ENCODE measurements around the gene BMPR2.
A peak's percentile ranks its signal among the peaks of the same experiment; 100 is the strongest.
"Not testable (repeated sequence)": the region's sequence is repeated elsewhere in the genome, so short reads cannot be mapped to it uniquely, and the experiment has no call there.

The BMPR2 gene

DNA sequence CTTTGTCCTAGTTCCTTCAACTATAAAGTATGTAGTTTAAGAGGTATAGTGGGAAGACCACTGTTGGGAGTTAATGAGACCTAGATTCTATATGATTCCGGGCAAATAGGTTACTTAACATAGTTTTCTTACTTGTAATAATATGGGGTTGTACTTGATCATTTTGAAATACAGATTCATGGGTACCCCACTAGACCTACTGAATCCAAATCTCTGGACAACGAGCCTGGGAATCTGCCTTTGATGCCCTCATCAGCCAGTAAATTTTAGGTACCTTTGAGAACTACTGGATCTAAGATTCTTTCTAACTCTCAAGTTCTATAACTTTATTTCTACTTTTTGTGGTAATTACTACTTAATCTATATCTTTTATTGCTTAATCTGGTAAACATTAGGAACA is 6.6 kb downstream of the BMPR2 start:
- Histone ChIP-seq H3K27me3 (ENCODE audit: control insufficient read depth, low read length) (no peaks in the 10 kb centered on the region), H3K4me2 (ENCODE audit: low read length) (no peak overlapping the region), H4K20me1 (ENCODE audit: control insufficient read depth, insufficient read depth, low read depth, low read length) (no peaks in the 10 kb centered on the region), H3K4me3 (ENCODE audit: low read length) (no peak overlapping the region), H3F3A (ENCODE audit: control insufficient read depth, insufficient read depth) (peaks cover 21% of the 10 kb centered on the region), H3K9me3 (ENCODE audit: control insufficient read depth, insufficient read depth, low read length) (no peaks in the 10 kb centered on the region), H3K36me3 (ENCODE audit: control insufficient read depth, low read length) (no peaks in the 10 kb centered on the region), H3K4me1 (ENCODE audit: control insufficient read depth, low read length) (peaks cover 53% of the 10 kb centered on the region), H3K9me2 (replicated peaks; ENCODE audit: control insufficient read depth, low read length) (no peaks in the 10 kb centered on the region), H3K79me2 (ENCODE audit: control insufficient read depth, low read length) (peaks cover 76% of the 10 kb centered on the region), H3K27ac (ENCODE audit: low read depth, low read length) (no peak overlapping the region)
- TF ChIP-seq, protein P1, sequence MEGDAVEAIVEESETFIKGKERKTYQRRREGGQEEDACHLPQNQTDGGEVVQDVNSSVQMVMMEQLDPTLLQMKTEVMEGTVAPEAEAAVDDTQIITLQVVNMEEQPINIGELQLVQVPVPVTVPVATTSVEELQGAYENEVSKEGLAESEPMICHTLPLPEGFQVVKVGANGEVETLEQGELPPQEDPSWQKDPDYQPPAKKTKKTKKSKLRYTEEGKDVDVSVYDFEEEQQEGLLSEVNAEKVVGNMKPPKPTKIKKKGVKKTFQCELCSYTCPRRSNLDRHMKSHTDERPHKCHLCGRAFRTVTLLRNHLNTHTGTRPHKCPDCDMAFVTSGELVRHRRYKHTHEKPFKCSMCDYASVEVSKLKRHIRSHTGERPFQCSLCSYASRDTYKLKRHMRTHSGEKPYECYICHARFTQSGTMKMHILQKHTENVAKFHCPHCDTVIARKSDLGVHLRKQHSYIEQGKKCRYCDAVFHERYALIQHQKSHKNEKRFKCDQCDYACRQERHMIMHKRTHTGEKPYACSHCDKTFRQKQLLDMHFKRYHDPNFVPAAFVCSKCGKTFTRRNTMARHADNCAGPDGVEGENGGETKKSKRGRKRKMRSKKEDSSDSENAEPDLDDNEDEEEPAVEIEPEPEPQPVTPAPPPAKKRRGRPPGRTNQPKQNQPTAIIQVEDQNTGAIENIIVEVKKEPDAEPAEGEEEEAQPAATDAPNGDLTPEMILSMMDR (IDR thresholded peaks at IDR 0.05; ENCODE audit: low read depth, low read length, poor library complexity, severe bottlenecking) = no peak
- TF ChIP-seq EZH2phosphoT487 (IDR thresholded peaks at IDR 0.05; ENCODE audit: borderline replicate concordance, low read length) = no peak

DNA sequence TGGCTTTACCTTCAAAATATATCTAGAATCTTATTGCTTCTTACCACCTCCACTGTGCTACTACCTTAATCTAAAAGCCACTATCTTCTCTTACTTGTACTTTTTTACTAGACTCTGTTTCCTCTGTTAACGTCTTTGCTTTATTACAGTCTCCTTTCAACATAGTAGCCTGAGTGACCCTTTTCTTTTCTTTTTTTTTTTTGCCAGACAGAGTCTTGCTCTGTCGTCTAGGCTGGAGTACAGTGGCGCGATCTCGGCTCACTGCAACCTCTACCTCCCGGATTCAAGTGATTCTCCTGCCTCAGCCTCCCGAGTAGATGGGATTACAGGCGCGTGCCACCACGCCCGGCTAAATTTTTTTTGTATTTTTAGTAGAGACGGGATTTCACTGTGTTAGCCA is 10.4 kb downstream of the BMPR2 start:
- H3K4me2 ChIP-seq (ENCODE audit: low read length); H3F3A ChIP-seq (ENCODE audit: control insufficient read depth, insufficient read depth); H3K27me3 ChIP-seq (ENCODE audit: control insufficient read depth, low read length); H3K36me3 ChIP-seq (ENCODE audit: control insufficient read depth, low read length); H3K9me3 ChIP-seq (ENCODE audit: control insufficient read depth, insufficient read depth, low read length); H4K20me1 ChIP-seq (ENCODE audit: control insufficient read depth, insufficient read depth, low read depth, low read length); H3K27ac ChIP-seq (ENCODE audit: low read depth, low read length); H3K4me3 ChIP-seq (ENCODE audit: low read length); H3K9me2 ChIP-seq (replicated peaks; ENCODE audit: control insufficient read depth, low read length): not testable (repeated sequence)
- peaks cover 35% of the 10 kb centered on the region for H3K4me1 ChIP-seq (ENCODE audit: control insufficient read depth, low read length)
- H3K79me2 ChIP-seq (ENCODE audit: control insufficient read depth, low read length) = peaks cover 53% of the 10 kb centered on the region

DNA sequence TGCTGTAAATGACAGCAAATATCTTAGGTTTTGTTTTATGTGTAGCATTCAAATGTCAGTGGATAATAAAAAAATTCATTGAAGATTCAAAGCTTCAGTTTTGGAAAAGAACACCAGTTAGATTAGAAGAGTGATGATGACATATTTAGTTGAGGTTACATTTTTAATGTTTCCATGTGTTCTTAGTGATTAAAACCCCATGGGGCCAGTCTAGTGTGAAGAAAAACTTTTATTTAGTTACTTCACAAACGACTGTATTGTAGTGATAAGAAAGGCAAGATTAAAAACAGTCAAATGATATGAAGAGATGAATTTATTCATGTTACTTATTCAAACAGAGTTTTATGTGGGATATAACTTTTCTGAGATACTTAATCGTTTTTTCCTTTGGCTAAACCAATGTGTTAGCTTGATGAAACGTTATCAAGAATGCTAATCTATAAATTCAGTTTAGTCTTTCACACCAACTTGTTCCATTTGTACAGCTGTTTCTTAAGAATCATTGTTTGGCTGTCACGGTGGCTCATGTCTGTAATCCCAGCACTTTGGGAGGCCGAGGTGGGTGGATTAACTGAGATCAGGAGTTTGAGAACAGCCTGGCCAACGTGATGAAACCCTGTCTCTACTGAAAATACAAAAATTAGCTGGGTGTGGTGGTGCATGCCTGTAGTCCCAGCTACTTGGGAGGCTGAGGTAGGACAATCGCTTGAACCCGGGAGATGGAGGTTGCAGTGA is 11.6 kb downstream of the BMPR2 start:
- no peak overlapping the region for H3K27ac ChIP-seq (ENCODE audit: low read depth, low read length)

GRCh38 chr2:202400941-202401340 is 24.8 kb downstream of the BMPR2 start:
- Histone ChIP-seq H3K79me2 (ENCODE audit: control insufficient read depth, low read length) (0 out of 2 replicates have a peak, but pooled peaks cover 2% of the 10 kb centered on the region), H3K4me3 (ENCODE audit: low read length) (no peak overlapping the region), H3K9me3 (ENCODE audit: control insufficient read depth, insufficient read depth, low read length) (no peaks in the 10 kb centered on the region), H3K9me2 (replicated peaks; ENCODE audit: control insufficient read depth, low read length) (no peaks in the 10 kb centered on the region), H3K4me2 (ENCODE audit: low read length) (no peak overlapping the region; the same call in 1 of the 2 replicates), H4K20me1 (ENCODE audit: control insufficient read depth, insufficient read depth, low read depth, low read length) (no peaks in the 10 kb centered on the region), H3K27ac (ENCODE audit: low read depth, low read length) (no peak overlapping the region), H3F3A (ENCODE audit: control insufficient read depth, insufficient read depth) (no peaks in the 10 kb centered on the region), H3K27me3 (ENCODE audit: control insufficient read depth, low read length) (no peaks in the 10 kb centered on the region), H3K36me3 (ENCODE audit: control insufficient read depth, low read length) (no peaks in the 10 kb centered on the region), H3K4me1 (ENCODE audit: control insufficient read depth, low read length) (peaks cover 7% of the 10 kb centered on the region)
- TF ChIP-seq, protein P1 (IDR thresholded peaks at IDR 0.05; ENCODE audit: low read depth, low read length, poor library complexity, severe bottlenecking) = no peak
- no peak for TF ChIP-seq EZH2phosphoT487 (IDR thresholded peaks at IDR 0.05; ENCODE audit: borderline replicate concordance, low read length)

More for the DNA sequence above, 11.6 kb downstream of the BMPR2 start:
- Histone ChIP-seq H3K4me3 (ENCODE audit: low read length) (no peak overlapping the region), H3F3A (ENCODE audit: control insufficient read depth, insufficient read depth) (peaks cover 3% of the 10 kb centered on the region), H3K4me1 (ENCODE audit: control insufficient read depth, low read length) (peaks cover 35% of the 10 kb centered on the region), H3K4me2 (ENCODE audit: low read length) (peak overlapping the region; percentile 19), H3K9me3 (ENCODE audit: control insufficient read depth, insufficient read depth, low read length) (no peaks in the 10 kb centered on the region), H3K27me3 (ENCODE audit: control insufficient read depth, low read length) (no peaks in the 10 kb centered on the region), H4K20me1 (ENCODE audit: control insufficient read depth, insufficient read depth, low read depth, low read length) (no peaks in the 10 kb centered on the region), H3K79me2 (ENCODE audit: control insufficient read depth, low read length) (peaks cover 41% of the 10 kb centered on the region), H3K9me2 (replicated peaks; ENCODE audit: control insufficient read depth, low read length) (no peaks in the 10 kb centered on the region), H3K36me3 (ENCODE audit: control insufficient read depth, low read length) (no peaks in the 10 kb centered on the region)
- TF ChIP-seq EZH2phosphoT487 (IDR thresholded peaks at IDR 0.05; ENCODE audit: borderline replicate concordance, low read length) = no peak

All from DOHH2 (cell line).